ENCODE measurements around the gene KRTAP23-1.

KRTAP23-1 gene

GRCh38 chr21:30336596-30336995 is 11.8 kb downstream of the KRTAP23-1 start:
- DNase-seq (ENCODE audit: low spot score) = no peak
- no peak for TF ChIP-seq CTCF (IDR thresholded peaks at IDR 0.05; ENCODE audit: extremely low read depth, missing control alignments)

- no peak for TF ChIP-seq CTCF (IDR thresholded peaks at IDR 0.05; ENCODE audit: extremely low read depth, missing control alignments)
- no peak for DNase-seq (ENCODE audit: low spot score)
Observed at GRCh38 chr21:30333736-30334135, 14.7 kb downstream of the KRTAP23-1 start.

GRCh38 chr21:30332681-30333080 is 15.7 kb downstream of the KRTAP23-1 start:
- DNase-seq (ENCODE audit: low spot score) = no peak
- no peak for TF ChIP-seq CTCF (IDR thresholded peaks at IDR 0.05; ENCODE audit: extremely low read depth, missing control alignments)

GRCh38 chr21:30329203-30329875 is 19.1 kb downstream of the KRTAP23-1 start:
- DNase-seq (ENCODE audit: low spot score) = no peak

GRCh38 chr21:30326390-30326789 is 22.0 kb downstream of the KRTAP23-1 start:
- DNase-seq (ENCODE audit: low spot score) = no peak
- TF ChIP-seq CTCF (IDR thresholded peaks at IDR 0.05; ENCODE audit: extremely low read depth, missing control alignments) = no peak

More at GRCh38 chr21:30329203-30329875, 19.1 kb downstream of the KRTAP23-1 start:
- TF ChIP-seq CTCF (IDR thresholded peaks at IDR 0.05; ENCODE audit: extremely low read depth, missing control alignments) = no peak

GRCh38 chr21:30320215-30320614 is 28.2 kb downstream of the KRTAP23-1 start, which contains the start of gene KRTAP26-1:
Gene KRTAP26-1 (minus strand): TSS chr21:30320315. CDS start chr21:30320035, 280 bp downstream.
- TF ChIP-seq CTCF (IDR thresholded peaks at IDR 0.05; ENCODE audit: extremely low read depth, missing control alignments) = no peak
- DNase-seq (ENCODE audit: low spot score) = no peak

GRCh38 chr21:30315701-30316100 is 32.7 kb downstream of the KRTAP23-1 start:
- TF ChIP-seq CTCF (IDR thresholded peaks at IDR 0.05; ENCODE audit: extremely low read depth, missing control alignments) = no peak
- DNase-seq (ENCODE audit: low spot score) = no peak
